ENCODE measurements around the gene KCNJ2. TPM values are rescaled to one million over a fixed set of nuclear protein-coding genes. Genes with fewer than 3 reads are reported as not detected.
A peak's percentile ranks its signal among the peaks of the same experiment; 100 is the strongest.

The KCNJ2 gene
- total and polyA plus RNA-seq, 12 donors: 0.22 to 3.6 (median 2.1) TPM

DNA sequence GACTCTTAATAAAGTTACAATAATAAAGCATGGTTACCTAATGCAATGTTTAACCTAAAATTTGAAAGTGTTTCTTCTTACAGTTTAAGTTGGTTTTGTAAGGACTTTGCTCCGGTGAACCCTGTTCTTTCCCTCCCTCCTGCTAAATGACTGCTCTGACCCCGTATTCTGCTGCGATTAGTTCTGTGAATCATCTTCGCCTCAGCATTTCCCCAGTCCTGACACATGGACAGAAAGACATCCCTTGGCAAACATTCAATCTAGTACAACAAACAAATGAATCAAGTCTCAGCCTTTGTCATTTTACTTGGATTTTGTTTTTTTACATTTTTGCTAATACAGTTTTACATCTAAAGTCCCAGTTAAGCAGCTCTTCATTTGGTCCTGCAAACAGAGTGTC, 15.4 kb downstream of the KCNJ2 start:
- no peak for TF ChIP-seq CTCF (IDR thresholded peaks at IDR 0.05)
- TF ChIP-seq POLR2A (IDR thresholded peaks at IDR 0.05): no peak
- WGBS, 4 donors: 31 to 38% (median 35%) methylated on average over 4 of the region's 4 CpGs
- H3K9me3 ChIP-seq (replicated peaks in 1 of 3): no peaks in the 10 kb centered on the region
- no peak overlapping the region for H3K27ac ChIP-seq
- H3K4me3 ChIP-seq: no peak overlapping the region
- intact Hi-C loops (cut with DNase I): no loop called here
- H3K36me3 ChIP-seq (replicated peaks in 1 of 2): no peaks in the 10 kb centered on the region
- no peaks in the 10 kb centered on the region for H3K27me3 ChIP-seq
- DNase-seq: peak in 5 of 7 donors; percentile 19 to 51 (median 31)
- H3K4me1 ChIP-seq (replicated peaks in 1 of 2): no peaks in the 10 kb centered on the region

GRCh38 chr17:70185285-70185684, 16.0 kb downstream of the KCNJ2 start:
- no peaks in the 10 kb centered on the region for H3K36me3 ChIP-seq (replicated peaks in 1 of 2)
- H3K27me3 ChIP-seq: no peaks in the 10 kb centered on the region
- no peak for DNase-seq
- WGBS, 4 donors: 75 to 89% (median 80%) methylated on average over 3 of the region's 3 CpGs
- no peak overlapping the region for H3K27ac ChIP-seq
- no peak overlapping the region for H3K4me3 ChIP-seq
- H3K9me3 ChIP-seq (replicated peaks in 1 of 3): no peaks in the 10 kb centered on the region
- no peak for TF ChIP-seq POLR2A (IDR thresholded peaks at IDR 0.05)
- no peak for TF ChIP-seq CTCF (IDR thresholded peaks at IDR 0.05)
- intact Hi-C loops (cut with DNase I): no loop called here
- no peaks in the 10 kb centered on the region for H3K4me1 ChIP-seq (replicated peaks in 1 of 2)

DNA sequence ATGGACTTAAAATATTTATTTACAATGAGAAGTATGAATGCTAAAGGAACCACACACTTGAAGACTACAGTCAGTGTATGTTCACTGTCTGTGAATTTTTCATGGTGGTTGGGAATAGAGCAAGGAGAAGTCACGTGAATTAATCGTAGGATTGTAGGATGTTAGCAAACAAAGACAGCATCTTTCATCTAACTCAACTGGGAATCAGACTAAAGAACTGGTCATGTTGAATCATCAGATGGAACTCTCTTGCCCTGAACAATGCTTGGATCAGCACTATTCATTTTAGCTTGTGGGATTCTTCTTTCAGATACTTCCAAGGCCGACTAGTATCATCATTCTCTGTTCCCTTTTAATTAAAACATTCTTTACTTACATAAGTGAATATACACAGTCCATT, 18.1 kb downstream of the KCNJ2 start:
- no peaks in the 10 kb centered on the region for H3K9me3 ChIP-seq (replicated peaks in 1 of 3)
- 67 to 87% (median 77%) methylated on average over 3 of the region's 3 CpGs for WGBS, 4 donors
- H3K4me1 ChIP-seq (replicated peaks in 1 of 2): no peaks in the 10 kb centered on the region
- no peak overlapping the region for H3K27ac ChIP-seq
- H3K4me3 ChIP-seq: no peak overlapping the region
- no peak for DNase-seq
- intact Hi-C loops (cut with DNase I): no loop called here
- no peak for TF ChIP-seq CTCF (IDR thresholded peaks at IDR 0.05)
- H3K27me3 ChIP-seq: no peaks in the 10 kb centered on the region
- H3K36me3 ChIP-seq (replicated peaks in 1 of 2): no peaks in the 10 kb centered on the region

DNA sequence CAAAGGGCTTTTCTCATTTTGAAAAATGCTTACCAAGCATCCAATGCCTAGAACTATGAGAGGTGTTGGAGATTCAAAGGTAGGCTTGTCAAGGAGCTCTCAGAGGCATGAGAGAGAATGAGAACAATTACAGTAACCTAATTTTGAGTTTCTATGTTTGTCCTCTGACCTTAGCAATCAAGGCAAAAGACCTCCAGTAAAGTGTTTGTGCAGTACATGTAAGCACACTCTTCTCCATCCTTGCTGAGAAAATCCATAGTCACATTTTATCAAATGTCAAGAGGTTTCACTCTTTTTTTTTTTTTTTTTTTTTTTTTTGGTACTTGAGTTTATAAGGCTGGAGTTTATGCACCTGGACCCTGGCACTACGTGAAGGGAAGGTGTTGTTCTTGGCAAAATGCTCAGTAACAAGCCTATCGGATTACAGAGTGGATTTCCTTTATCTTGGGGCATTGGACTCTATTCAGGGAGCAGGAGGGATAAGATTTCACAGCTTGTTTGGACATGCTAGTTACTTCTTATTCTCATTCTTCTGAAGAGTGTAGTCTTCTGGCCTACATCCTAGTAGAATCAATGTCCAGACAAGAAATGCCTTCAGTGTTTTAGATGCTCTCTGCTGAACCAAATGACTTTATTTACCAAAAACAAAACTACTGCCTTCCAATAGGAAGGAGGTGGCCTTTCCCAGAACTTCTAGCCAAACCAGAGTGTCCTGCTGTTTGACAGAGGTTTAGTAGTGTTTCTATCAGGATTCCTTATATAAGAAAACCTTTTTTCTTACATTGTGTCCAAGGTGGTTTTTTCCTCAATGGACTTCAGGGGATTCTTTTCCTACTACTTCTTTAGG, 21.9 kb downstream of the KCNJ2 start:
- Histone ChIP-seq H3K27ac (no peak overlapping the region), H3K4me1 (replicated peaks in 1 of 2) (no peaks in the 10 kb centered on the region), H3K9me3 (replicated peaks in 1 of 3) (no peaks in the 10 kb centered on the region), H3K27me3 (no peaks in the 10 kb centered on the region), H3K4me3 (no peak overlapping the region), H3K36me3 (replicated peaks in 1 of 2) (no peaks in the 10 kb centered on the region)
- intact Hi-C loops (cut with DNase I): no loop called here
- 70 to 95% (median 73%) methylated on average over 2 of the region's 2 CpGs for WGBS, 4 donors
- TF ChIP-seq POLR2A (IDR thresholded peaks at IDR 0.05) (no peak), CTCF (IDR thresholded peaks at IDR 0.05) (no peak)
- DNase-seq: no peak
